HG03280 (cell line): ENCODE results near the gene NPTX1.

Experiments
- ATAC-seq: cut with Tn5 transposase; IDR thresholded peaks from one replicate; pipeline ENCODE4 v1.9.1; 2021; ENCODE audit warnings: mild to moderate bottlenecking, moderate library complexity; ENCODE audit not compliant: unreplicated experiment

Gene NPTX1

DNA sequence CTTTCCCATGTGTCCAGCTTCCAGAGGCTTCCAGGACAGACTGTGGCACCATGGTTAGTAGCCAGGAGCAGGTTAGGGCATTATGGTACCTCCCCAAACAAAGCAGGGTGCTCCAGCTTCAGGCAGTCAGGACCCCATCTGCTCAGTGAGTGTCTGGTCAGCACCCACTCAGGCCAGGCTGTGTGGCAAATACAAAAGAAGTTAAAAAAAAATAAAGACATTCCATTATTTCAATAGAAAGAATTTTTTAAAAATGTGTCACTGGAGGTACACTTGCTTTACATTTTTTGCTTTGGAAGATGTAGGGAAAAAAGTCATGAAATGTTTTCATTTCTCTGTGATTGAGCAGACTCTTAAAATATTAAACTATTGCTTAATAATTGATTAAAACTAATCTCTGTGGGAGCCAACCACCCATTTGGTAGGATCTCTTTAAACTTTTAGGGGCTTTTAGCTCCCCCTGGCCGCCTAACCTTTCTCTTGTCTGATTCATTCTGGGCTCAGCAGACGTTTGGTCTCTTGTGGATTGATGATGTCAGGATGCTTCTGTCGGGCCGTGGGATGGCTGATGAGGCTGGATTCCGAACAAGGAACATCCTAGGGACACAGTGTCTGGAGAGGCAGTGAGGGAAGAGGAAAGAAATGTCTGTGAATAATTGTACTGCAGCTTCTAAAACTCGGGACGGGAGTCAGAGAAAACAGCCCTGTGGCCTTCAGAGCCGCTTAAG is 28.4 kb upstream of the NPTX1 start:
- ATAC-seq: no peak

DNA sequence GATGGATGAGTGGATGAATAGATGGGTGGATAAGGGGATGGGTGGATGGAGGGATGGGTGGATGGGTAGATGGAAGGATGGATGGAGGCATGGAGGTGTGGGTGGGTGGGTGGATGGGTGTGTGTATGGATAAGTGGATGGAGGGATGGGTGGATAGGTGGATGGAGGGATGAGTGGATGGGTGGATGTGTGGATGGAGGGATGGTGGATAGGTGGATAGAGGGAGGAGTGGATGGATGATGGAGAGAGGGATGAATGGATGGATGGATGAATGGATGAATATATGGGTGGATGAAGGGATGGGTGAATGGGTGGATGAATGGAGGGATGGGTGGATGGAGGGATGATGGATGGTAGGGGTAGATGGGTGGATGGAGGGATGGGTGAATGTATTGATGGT is 27.5 kb upstream of the NPTX1 start:
- no peak for ATAC-seq

DNA sequence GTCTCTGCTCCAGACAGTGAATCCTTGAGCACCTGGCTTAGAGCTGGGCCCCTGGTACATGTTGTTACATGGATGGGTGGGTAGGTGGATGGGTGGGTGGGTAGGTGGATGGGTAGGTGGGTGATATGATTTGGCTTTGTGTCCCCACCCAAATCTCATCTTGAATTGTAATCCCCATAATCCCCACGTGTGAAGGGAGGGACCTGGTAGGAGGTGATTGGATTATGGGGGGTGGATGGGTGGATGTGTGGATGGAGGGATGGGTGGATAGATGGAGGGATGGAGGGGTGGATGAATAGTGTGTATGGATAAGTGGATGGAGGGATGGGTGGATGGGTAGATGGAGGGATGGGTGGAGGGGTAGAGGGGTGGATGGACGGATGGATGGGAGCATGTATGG is 26.6 kb upstream of the NPTX1 start:
- ATAC-seq: no peak

DNA sequence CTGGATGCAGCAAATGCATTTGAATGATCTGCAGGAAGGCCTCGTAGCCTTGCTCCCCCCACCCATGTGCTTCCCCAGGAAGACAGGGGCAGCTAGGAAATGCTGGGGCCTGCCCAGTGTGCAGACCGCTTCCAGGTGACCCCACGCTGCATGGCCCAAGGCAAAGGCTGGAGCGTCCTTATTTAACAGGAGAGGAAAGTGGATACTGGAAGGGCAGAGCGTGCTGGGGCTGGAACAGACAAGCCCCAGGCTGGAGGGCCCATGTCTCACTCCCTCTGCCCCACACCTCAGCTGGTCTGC is 26.1 kb upstream of the NPTX1 start:
- no peak for ATAC-seq

DNA sequence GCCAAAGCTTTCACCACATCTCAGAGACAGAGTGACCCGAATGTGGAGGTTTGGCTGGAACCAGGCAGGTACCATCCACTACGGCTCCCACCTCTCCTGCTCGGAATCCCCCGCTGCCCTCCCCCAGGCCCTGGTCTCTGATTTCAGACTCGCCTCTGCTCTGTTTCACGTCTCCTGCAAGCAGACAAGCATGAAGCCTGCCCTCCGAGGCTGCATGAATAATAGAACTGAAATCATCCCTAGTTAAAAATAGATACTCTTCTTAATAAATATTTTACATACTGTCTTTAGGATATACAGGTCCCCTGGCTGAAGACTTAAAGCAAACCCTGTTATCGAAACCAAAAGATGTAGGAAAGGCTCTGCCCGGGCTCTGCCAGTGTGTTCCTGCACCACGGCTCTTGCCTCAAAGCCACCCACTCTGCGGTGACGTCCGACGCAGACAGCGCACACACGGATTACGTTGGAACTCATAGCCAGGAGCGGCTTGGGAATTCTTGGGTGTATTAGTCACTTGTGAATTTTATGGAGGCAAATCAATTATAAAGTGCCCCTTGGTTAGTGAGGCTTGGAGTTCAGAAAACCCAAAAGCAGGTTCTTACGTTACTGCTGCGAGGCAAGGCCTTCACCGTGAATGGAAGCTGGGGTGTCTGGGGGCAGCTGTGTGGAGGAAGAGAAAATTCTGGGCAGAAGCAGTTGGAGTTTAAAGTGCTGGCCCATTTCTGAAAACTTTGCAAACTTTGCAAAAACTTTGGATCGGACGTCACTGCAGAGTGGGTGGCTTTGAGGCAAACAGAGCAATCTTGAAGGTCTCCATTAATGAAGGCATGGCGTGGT is 25.6 kb upstream of the NPTX1 start:
- ATAC-seq: no peak

DNA sequence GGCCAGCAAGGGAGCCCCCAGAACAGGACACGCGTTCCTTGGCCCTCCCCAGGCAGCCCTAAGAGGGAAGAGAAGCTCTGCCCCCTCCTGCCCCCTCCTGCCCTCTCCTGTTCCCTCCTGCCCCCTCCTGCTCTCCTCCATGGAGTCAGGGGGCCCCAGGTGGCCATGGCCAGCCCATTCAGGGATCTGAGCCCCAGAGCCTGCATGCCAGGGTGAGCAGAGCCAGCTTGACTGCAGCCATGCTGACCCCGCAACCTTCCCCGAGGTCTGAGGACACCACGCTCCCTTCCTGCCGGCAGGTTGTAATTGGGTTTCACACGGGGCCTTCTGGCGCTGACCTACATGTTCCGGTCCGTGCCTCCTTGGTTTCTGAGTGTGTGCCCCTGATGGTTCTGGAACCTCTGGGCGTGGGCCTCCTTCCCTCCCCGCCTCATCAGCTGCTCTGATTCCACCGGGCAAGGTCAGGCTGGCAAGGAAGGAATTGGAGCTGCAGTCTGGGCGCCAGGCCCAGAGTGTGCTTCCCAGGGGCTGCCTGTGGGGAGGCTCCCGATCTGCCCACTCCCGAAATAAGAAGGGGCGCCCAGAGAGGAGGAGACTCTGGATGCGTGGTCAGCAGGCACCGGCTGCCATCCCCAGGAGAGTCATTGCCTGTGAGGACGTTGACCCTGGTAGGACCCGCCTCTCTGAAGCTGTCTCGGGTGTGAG is 23.7 kb upstream of the NPTX1 start:
- no peak for ATAC-seq

DNA sequence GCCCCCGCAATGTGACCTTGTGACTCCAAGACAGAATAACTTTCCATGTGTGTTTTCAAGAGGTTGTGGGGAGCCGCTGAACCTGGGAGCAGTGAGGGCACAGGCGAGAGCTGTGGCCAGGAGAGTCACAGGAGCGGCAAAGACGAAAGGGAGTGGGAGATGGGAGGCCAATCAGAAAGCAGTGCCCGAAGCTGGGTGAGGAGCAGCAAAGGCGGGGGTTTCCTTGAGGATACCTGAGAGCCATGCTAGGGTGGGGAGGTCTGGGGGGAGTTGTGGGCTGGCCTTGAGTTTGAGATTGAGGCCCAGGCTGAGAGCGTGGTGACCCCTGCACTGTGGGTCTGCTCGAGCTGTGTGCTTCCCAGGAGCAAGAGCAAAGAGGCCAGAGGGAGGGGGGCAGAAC is 23.2 kb upstream of the NPTX1 start:
- ATAC-seq: no peak

DNA sequence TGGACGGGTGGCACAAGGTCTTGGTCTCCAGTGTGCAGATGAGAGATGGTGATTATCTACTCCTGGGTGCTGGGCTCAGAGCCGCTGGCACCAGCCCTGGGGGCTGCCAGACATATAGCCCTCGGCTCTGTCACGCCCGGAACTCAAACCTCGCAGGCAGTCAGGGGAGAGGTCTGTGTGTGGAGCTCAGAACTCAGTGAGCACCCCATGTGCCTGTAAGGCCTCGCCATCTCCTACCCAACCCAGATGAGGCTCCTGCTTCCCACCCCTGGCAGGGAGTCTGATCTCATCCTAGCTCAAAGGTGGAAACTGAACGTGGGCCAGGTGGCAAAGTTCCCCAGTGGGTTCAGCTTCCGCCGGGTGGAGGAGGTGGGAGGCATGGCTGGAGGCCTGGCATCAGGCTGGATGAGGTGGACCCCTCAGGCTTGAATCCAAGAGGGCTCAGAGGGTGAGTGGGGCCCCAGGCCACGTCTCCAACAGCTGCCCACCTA is 22.6 kb upstream of the NPTX1 start:
- ATAC-seq: no peak

DNA sequence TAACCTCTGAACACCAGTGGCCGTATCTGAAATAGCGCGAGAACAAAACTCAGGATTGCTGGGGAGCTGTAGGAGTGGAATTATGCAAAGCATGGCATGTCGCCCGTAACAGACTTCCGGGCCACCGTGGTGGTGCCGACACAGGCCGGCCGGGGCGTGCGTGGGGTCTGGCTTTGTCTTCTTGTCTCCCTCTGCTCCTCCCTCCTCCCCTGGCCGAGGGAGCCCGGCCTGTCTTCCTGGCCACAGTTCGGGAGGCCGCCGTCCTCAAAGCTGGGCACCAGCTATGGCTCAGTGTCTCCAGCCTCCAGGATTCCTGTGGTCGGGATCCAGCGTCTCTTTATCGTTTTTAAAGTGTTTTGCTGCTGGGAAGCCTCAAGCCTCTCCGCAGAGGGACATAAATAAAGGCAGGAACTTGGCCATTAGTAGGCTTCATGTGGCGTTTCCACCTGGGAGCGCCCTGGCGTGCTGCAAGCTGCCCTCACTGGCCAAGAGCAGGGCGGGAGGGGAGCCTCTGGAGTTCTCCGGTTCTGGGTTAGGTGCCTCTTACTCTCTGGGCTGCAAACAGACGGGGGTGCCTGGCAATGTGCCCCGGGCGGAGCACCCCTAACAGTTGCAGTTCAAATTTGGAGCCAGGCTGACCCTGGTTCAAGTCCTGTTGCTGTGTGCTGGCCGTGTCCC is 22.0 kb upstream of the NPTX1 start:
- no peak for ATAC-seq

DNA sequence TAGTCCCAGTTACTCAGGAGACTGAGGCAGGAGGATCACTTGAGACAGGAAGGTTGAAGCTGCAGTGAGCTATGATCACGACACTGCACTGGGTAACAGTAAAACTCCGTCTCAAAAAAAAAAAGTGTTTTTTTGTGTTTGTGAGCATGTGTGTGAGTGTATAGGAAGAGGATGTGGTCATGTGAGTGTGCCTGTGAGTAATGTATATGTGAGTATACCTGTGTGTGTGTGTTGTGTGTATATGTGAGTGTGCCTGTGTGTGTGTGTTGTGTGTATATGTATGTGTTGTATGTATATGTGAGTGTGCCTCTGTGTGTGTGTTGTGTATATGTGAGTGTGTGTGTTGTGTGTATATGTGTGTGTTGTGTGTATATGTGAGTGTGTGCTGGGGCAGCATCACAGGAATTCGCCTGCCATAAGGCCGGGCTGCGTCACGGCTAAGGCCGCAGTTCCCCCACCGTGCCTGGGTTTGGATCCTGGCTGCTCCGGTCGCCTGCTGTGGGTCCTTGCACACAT is 21.4 kb upstream of the NPTX1 start:
- ATAC-seq: no peak

DNA sequence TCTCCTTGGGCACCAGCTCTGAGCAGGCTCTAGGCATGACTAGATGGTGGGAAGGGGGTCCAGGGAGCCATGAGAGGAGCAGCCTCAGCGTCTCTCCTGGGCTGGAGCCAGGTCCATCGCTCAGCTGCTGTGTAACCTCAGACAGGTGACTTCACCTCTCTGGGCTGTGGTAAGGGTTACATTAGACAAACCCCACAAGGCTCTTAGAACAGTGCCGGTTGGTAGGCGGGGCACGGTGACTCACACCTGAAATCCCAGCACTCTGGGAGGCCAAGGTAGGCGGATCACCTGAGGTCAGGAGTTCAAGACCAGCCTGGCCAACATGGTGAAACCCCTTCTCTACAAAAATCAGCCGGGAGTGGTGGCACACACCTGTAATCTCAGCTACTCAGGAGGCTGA is 18.1 kb upstream of the NPTX1 start:
- ATAC-seq: no peak

DNA sequence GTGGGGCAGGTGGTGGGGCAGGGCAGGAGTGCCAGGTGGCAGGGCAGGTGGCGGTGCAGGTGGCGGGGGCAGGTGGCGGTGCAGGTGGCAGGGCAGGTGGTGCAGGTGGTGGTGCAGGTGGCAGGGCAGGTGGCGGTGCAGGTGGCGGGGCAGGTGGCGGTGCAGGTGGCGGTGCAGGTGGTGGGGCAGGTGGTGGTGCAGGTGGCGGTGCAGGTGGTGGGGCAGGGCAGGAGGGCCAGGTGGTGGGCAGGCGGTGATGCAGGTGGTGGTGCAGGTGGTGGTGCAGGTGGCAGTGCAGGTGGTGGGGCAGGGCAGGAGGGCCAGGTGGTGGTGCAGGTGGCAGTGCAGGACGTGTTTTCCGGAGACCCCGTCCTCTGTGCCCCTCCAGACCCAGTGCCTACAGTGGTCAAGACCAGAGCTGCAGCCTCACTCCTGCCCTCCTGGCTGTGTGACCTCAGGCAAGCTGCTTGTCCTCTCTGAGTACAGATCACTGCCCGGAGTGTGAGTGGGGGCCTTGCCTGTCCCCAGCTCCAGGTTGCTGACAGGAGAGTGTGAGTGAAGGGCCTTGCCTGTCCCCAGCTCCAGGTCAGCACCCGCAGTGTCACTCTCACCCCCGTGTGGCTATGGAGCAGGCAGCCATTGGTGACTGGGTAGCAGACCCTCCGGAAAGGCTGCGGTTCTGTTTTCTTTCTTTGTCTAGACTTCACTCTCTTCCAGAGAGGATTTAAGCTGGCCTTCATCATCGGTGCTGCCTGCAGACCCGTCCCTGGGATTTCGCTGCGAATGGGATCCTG is 16.1 kb upstream of the NPTX1 start:
- ATAC-seq: no peak

DNA sequence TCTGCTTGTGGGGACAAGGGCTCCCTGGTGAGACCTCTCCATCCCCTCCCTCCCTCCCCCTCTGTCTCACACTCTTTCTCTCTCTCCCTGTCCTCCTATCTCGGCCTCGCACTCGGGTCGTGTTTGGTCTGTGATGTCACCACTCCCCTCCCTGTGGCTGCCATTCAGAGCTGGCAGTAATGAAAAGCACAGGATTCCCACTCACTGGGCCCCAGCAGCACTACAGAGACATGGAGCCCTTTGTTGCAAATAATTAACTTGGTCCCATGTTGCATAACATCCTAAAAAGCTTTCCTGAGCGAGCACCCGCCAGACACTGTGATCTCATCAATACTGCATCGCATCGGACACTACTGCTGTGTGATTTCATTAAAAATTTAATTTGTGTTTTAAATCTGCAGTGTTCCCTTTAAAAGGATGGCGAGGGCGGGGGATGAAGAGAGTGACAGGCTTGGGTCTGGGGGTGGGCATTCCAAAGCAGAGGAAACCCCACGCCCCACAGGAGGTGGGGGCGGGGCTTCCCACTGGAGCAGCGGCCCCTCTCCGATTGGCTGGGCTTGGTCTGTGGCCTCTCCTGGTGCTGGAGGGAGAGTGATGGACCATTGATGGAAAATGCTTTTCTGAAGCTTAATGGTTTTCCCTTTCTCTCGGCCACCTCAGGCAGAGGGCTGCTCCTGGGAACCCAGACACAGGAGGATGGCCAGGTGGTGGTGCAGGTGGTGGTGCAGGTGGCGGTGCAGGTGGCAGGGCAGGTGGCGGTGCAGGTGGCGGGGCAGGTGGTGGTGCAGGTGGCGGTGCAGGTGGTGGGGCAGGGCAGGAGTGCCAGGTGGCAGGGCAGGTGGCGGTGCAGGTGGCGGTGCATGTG is 15.3 kb upstream of the NPTX1 start:
- no peak for ATAC-seq

DNA sequence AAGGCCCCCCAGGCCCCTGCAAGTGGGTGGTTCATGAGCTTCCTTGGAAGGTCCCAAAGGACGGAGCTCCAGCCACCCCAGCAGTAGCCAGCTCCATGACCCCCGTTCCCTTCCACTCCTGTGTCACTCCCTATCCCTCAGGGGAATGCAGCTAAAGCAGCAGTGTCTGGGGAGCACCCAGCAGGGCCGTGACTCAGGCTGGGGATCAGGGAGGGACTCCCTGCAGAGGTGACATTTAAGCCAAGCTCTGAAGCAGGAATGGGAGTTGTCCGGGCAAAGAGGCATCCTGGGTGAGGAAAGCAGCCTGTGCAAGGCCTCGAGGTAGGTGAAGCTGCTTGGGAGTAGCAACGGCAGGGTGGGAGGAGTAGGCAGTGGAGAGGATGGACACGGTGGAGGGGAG is 11.1 kb upstream of the NPTX1 start:
- ATAC-seq: no peak

DNA sequence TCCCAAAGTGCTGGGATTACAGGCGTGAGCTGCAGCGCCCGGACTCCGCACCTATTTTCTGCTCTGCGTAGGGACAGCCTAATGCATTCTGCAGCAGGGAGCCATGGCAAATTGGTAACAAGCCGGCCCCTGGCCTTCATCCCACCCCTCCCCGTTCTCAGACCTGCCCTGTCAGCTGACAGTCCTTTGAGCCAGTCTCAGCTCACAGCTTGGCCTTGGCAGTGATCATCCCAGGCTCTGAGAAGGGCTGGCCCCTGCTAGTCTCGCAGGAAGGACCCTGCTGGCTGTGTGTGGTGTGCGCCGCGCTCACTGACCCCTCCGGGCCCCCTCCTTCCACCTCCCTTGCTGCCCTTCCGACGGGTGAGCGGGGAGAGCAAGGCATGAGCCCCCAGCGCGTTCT is 10.3 kb upstream of the NPTX1 start:
- ATAC-seq: no peak

DNA sequence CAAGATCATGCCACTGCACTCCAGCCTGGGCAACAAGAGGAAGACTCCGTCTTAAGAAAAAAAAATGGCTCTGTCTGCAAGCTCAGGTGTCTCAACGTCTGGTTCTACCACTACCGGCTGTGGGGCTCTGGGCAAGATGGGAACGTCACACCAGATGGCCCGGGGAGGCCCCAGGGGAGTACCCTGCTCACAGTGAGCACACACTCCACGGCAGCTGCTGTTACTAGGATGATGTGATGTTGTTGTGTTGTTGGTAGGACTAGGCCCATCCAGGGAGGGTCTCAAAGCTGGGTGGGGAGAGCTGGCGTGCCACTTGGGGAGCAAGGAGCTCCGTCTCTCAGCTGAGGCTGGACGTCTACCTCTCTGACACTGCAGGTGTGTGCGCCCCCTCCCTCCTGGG is 9.4 kb upstream of the NPTX1 start:
- ATAC-seq: no peak

DNA sequence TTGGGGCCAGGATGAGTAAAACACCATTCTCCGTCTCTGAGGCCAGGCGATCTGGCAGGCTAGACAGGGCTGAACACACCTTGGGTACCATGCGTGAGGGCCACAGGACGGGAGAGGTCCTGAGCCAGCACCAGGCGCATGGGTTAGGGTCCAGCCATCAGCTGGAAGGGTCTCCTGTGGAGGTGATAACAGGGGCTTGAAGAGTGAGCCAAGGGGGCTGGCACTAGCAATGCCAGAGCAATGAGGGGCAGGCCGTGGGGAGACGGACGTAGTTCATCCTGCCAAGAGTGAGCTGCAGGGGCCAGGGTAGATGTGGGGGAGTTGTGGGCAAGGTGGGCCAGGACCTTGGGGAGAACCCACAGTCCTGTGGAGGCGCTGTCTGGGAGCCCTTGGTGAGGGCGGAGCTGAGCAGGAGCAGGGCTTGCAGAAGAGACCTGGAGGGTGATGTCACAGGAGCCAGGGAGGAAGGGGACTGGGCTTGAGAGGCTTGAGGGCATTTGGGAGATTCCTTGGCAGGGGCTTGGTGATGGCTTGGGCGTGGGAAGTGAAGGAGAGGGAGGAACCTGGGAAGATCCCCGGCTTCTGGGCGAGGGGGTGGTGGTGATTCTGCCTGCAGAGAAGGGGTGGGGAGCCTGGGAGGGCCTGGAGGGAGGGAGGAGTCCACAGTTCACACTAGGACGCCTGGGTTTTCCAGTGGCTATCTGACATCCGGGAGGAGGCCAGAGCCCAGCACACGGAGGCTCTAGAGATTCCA is 6.3 kb upstream of the NPTX1 start:
- ATAC-seq: no peak

DNA sequence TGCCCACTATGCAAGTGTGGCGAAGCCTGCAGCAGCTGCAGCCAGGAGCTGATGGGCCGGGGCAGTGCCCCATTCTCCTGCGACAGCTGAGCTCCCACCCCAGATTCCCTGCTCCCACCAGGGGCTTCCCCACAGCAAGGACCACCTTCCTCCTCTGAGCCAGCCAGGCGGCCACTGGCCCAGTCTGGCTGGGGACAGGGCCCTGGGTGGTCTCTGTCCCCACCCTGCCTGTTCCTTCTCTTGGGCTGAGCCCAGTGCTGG is 5.6 kb upstream of the NPTX1 start:
- ATAC-seq: no peak
